HG03342 (cell line): ENCODE data around the gene RFX7.

Source experiments
- ATAC-seq: cut with Tn5 transposase; IDR thresholded peaks from one replicate; pipeline ENCODE4 v1.9.1; 2021; ENCODE audit warnings: mild to moderate bottlenecking, moderate library complexity; ENCODE audit not compliant: unreplicated experiment

RFX7 gene

DNA sequence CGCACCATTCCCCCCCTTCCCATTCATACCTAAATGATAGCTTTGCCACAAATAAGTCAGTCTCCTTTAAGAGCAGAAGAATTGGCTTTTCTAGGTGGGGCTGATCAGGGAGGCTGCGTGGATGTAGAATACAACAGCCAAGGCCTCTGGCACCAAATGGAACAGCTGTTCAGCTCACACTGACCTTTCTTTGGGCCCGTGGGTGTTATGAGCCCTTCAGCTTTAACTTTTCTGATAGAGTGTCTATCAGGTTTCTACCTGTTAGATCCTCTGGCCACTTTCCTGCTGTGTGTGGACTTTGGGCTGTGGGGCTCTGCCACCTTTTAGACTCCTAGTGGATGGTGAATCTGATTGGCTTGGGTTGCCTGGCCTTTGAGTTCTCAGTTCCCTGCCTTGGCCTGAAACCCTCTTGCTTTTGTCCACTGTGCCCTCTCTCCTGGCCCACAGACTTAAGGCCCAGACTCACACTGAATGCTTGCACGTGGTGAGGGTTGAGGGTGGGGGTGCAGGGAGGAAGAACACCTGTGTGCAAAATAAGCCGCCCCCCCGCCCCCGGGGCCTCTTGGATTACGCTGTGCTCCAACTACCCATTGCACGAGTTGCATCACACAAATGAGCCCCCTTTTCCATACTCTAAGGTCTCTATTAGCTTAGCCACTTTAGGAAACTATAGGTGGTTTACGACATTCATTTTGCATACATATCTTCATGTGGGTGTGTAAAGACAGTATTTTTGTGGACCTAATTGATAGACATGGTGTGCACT, 1.3 kb upstream of the RFX7 start:
- no peak for ATAC-seq

DNA sequence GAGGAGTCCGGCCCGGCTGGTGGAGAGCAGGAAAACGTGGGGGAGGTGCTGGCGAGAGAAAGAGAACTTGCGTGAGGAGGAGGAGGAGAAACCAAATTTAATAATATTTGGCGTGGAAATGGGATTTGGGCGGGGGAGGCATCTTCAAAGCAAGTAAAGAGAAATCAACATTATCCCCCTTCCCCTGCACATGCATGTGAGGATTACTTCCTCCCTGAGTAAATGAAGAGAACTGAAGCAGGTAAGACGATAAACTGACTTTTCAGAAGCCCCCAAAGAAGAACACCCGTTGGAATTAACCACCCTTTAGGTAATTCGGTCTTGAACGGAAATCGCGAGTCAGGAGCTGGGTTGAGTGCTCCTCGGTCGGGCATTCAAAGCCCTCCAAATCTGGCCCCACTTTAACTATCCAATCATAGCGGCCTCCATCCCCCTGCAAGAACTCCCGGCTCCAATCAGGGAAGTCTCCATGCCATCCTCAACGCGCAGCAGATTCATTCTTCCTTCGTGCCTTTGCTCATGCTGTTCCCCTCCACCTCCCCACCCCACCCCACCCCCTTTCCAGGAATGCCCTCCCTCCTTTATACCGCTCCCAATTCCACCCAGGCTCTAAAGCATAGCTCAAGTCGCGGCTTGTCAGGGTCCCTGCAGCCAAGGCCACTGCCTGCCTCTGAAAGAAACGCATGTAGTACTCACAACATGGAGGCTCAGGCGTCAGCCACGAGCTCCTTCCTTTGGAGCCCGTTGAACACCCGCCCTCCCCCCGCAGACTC, 545 bp upstream of the RFX7 start:
- ATAC-seq: no peak

DNA sequence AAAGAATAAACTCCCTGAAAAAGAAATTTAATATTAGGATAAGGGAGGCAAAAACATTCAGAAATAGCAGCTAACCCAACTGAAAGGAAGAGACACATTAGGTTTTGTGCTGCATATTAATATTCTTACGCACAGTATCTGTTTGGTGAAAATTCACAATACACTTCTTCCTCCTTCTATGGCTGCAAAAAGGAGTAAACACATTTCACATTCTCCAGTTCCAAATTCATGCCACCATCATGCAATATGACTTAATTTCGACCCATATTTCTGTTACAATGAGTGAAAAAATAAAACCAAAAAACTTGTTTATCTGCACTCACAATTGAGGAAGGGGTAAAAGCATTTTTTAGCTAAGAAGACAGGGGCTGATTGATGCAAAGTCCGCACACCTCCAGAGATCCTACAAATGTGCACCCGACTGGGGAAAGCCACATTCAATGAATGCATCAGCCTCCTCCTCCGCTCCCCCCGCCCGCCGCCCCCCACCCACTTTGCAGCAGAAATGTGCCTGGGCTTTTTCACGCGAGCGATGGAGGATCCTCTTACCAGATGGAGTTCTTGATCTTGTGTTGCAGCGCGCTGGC, 1.0 kb downstream of the RFX7 start:
- no peak for ATAC-seq

DNA sequence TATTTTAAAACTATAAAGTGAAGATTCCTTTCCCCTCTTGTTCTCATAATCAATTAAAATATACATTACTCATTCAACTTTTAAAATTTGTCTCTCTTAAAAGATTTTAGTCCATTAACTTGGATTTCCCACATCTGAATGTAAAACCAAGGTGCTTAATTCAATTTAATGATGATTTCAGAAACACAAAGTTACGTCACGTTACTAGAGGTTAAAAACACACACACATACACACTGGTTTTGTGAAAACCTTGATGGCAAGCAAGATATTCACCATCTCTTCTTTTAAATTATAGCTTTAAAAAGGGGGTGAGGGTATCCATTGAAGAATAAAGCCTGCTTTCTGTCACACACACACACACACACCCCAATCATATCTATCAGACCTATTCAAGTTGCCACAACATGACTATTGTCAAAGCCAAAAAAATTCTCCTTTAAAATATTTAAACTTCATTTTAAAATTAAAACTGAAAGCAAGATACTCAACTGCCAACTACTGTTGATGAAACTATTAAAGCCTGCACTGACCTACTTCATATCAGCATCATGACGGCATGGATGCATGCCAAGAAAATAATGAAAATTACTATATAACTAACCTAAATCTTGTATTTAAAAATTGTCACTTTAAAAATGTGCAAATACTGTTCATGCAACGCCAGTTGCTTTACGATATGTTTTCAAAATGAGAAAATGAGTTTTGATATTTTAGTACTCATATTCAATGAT, 2.1 kb downstream of the RFX7 start:
- ATAC-seq: no peak

DNA sequence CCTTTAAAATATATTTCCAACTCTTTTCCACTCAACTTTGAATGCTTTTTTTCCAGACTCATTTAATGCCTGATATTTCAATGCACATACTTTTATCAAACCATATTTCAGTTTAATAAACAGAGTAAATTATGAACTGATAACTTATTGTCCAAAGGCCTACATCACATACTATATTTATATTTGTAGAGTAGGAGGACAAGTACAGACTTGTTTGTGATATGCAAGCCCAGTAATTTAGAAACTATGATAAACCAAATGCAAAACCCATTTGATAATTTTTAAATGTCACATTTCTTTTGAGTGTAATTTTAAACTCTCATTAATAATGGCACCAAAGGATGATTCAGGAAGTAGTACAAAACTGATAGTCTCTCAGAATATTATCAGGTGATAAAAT, 3.3 kb downstream of the RFX7 start:
- no peak for ATAC-seq

DNA sequence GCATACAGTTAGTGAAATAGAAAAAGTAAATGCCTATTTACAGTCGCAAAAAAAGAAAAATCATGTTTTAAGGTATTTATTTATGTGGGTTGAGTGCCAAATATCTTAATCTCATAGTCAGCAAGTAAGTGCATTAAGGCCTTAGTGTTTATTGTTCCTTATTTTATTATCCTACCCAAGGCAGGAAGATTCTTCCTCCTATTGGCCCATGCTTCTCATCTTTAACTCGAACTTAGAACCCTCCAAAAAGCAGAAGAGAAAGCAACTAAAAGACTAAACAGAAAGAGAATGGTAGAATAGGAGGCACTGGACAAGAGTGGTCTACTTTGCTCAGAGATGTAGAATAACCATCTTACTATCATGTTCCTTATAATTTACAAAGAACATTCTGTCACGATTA, 7.5 kb downstream of the RFX7 start:
- ATAC-seq: no peak

DNA sequence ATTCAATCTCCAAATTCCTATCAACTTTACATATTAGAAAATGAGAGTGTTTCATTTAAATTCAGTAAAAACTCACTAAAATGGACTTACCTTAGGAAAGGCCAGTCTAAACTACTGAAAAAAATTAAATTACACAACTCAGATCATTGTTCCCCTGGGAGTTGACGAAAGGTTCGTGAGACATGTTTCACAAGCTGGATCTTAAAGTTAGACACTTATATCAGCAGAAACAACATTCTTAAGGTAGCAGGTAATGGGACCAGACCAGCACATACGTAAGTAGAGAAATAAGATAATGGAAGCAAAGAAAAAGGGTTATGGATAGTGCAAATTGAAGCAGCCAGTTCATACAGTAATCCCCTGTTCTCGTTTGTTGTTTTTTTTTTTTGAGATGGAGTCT, 8.9 kb downstream of the RFX7 start:
- ATAC-seq: no peak

DNA sequence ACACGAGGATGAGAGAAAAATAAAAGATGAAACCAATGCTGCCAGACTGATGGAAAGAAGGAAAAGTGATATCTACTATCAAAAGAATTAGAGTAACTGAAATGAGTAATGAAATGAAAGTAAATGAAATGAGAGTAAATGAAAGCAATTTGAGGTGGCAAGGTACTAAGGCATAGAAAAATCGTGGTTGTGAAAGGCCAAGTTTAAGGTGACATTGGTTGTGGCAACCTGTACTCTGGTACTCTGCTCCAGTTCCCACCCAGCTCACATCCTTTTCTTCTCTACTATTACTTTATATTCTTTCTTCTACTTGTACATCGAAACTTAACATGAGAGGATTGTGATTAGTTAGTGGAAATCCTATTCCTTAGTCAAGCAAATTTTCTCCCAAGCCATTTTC, 10.1 kb downstream of the RFX7 start:
- no peak for ATAC-seq

DNA sequence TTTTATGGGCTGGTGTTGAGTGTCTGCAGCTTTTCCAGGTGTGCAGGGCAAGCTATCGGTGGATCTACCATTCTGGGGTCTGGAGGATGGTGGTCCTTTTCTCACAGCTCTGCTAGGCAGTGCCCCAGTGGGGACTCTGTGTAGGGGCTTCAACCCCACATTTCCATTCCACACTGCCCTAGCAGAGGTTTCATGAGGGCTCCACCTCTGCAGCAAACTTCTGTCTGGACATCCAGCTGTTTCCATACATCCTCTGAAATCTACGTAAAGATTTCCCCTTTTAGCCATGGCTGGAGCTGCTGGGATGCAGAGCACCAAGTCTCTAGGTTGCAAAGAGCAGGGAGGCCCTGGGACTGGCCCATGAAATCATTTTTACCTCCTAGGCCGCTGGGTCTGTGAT, 11.6 kb downstream of the RFX7 start:
- ATAC-seq: no peak

DNA sequence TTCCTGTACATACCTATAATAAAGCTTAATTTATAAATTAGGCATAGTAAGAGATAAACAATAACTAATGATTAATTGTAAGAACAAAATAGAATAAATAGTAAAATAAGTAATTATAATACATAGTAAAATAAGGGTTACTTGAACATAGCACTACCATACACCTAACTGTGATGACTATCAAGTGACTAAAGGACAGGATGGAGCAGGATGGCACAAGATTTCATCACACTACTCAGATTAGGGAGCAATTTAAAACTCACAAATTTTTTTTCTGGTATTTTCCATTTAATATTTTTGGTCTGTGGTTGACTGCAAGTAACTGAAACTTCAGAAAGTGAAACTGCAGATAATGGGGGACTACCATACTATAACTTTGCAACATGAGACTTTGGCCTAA, 14.8 kb downstream of the RFX7 start:
- no peak for ATAC-seq

DNA sequence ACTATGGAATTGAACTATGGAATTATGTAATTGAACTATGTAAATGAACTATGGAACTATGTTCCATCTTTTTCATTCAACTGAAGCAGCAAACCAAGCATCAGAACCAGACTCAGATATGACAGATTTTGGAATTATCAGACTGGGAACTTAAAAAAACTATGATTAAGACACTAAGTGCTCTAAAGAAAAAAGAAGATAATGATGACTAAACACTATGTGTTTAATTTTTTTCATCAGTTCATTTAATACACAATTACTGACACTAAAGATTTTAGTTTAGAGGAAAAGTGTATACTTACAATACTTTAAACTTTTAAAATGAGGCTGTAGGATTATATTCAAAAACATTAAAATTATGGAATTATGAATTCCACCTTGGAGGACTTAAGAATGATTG, 15.3 kb downstream of the RFX7 start:
- no peak for ATAC-seq

DNA sequence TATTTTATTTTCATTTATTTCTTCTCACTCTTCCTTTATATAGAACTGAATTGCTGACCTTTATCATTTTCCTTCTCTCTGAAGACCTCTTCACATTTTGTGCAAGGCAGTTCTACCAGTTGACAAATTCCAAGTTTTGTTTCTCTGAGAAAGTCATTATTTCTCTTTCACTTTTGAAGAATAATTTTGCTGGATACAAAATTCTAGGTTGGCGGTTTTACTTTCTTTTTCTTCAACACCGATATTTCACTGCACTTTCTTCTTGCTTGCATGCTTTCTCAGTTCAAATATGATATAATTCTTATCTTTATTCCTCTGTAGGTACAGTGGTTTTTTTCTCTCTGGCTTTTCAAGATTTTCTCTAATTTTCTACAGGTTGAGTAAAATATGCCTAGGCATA, 15.9 kb downstream of the RFX7 start:
- ATAC-seq: no peak

DNA sequence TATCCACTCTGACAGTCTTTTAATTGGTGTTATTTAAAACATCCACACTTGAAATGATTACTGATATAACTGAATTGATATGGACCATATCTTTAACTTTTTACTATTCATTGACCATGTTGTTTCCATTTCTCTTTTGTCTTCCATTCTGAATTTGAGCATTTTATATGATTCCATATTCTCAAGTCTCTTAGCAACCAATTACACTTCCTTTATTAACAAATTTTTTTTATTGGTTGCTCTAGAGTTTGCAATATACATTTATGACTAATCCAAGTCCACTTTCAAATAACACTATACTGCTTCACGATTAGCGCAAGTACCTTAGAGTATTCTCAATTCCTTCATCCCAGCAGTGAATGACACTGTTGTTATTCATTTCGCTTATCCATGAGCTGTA, 16.4 kb downstream of the RFX7 start:
- no peak for ATAC-seq

DNA sequence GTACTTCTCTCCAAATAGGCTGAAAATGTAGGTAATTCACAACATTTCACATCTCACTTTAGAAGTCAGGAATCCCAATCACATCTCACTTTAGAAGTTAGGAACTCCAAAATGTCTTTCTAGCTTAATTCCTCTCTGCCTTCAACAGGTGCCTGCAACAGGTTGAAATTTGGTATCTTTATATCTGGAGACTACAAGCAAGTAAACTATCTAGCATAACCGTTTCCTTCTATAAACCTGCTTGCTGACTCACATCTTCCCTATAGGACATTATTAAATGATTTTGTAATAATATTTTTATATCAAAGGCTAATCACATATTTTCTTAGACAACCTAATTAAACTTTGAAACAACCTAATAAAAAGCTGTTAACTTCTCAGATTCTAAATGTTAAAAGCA, 18.2 kb downstream of the RFX7 start:
- no peak for ATAC-seq

DNA sequence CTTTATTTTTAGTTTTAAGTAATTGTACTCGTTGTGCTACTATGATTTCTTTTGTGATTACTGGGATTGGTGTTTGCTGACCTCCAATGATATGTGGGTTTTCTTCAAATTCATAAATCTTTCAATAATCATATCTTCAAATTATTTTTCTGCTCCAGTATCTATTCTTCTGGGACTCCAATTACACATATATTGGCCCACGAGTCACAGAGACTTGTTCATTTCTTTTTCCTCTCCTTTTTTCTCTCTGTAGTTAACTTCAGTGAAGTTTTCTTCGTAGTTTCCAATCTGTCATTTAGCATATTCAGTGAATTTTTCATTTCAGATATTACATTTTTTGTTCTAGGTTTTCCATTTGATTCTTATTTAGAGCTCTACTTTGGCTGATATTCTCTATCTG, 21.4 kb downstream of the RFX7 start:
- no peak for ATAC-seq

DNA sequence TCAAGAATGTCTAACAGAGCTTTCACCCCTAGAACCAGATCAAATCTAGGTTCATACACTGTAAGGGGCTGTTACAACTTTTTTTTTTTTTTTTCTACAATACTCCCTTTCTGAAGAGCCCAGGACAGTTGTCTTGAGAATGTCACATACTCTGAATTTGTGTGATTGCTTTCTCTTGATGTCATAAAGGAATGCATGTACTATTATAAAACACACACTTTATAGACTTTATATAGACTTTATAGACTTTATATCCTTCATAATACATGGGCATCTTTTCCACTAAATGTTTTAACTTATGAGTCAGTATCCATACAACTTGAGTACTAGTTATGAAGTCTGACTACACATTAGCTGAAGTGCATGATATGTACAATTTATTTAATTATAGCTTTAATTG, 26.3 kb downstream of the RFX7 start:
- ATAC-seq: no peak

DNA sequence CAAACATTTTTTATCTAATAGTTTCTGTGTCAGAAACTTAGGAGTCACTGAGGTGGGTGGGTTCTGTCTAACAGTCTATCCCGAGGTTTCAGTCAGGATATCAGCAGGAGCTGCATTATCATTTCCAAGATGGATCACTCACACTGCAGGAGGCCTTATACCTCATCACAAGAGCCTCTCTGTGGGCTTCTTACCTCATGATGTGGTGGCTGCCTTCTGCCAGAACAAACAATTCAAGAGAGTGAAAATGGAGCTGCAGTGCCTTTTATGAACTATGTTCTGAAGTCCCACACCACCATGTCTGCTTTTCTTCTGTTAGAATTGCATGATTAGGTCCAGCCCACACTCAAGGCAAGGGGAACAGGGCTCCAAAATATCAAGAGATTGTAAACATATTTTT, 27.9 kb downstream of the RFX7 start:
- no peak for ATAC-seq

DNA sequence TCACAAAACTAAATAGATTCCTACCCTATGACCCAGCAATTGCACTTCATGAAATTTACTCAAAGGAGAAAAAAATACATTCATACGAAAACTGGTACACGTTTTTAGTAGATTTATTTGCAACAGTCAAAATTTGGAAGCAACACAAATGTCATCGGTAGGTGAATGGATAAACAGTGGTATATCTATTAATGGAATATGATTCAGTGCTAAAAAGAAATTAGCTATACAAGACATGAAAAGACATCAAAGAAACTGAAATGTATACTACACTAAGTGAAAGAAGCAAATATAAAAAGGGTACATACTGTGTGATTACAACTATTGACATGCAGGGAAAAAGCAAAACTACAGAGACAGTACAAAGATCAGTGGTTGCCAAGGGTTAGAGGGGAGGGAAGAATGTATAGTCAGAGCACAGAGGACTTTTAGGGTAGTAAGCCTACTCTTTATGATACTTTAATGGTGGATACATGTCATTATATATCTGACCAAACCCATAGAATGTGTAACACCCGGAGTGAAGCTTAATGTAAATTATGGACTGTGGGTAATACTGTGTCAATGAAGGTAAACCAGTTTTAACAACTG, 31.6 kb downstream of the RFX7 start:
- no peak for ATAC-seq

DNA sequence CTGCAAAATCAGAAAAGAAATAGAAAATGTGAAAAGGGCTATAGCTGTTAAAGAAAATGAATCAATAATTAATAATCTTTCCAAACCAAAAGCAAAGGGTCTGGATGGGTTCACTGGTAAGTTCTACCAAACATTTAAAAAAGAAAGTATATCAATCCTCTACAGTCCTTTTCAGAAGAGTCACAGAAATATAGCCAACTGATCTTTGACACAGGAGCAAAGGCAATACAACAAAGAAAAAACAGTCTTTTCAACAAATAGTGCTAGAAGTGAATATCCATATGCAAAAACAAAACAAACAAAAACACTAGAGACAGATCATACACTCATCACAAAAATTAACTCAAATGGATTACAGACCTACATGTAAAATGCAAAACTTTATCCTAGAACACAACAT, 32.6 kb downstream of the RFX7 start:
- no peak for ATAC-seq

DNA sequence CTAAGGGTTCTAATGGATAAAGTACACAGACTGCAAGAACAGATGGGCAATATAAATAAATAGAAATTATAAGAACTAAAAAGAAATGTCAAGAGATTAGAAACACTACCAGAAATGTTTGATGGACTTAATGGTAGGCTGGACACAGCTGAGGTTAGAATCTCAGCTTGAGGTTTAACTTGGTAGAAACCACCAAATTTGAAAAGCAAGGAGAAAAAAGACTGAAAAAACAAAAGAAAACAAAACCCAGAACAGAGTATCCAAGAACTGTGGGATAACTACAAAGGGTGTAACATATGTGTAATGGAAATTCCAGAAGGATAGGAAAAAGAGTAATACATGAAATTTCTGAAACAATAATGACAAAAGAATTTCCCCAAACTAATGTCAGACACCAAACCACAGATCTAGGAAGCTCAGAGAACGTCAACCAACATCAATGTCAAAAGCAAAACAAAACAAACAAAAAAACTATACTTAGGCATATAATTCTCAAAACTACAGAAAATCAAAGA, 35.0 kb downstream of the RFX7 start:
- ATAC-seq: no peak

DNA sequence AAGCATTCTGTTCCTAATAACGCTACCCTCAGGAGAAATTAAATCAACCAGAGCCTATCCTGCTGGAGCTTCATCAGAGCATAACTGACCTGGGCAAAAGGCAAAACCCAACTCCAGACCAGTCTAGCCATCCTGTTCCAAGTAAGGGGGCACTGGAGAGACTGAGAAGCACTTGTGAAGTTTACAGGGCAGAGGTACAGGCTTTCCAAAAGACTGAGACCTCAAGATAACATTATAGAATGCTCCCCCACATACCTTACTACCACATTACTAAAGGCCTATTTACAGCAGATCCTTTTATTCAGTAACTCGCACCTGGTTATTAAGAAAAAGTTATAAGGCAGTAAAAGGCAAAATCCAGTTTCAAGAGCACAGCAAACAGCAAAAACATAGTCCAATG, 35.5 kb downstream of the RFX7 start:
- ATAC-seq: no peak
